Measurements from ENCODE around the gene EFCAB12.
"Not testable (repeated sequence)": the region's sequence is repeated elsewhere in the genome, so short reads cannot be mapped to it uniquely, and the experiment has no call there.

The EFCAB12 gene

GRCh38 chr3:129418041-129418973 is 10.1 kb downstream of the EFCAB12 start:
- H3K27me3 ChIP-seq (replicated peaks; ENCODE audit: control insufficient read depth, insufficient read depth, low read length) = no peaks in the 10 kb centered on the region
- no peaks in the 10 kb centered on the region for H3K36me3 ChIP-seq (ENCODE audit: control insufficient read depth, insufficient read depth, low read length, severe bottlenecking)
- no peaks in the 10 kb centered on the region for H3K9me3 ChIP-seq (ENCODE audit: control insufficient read depth, low read length)
- DNase-seq (ENCODE audit: low read depth) = no peak
- no peak overlapping the region for H3K9ac ChIP-seq (ENCODE audit: low read length)
- H3K4me3 ChIP-seq (ENCODE audit: low read length) = no peak overlapping the region
- H3K4me1 ChIP-seq (ENCODE audit: control insufficient read depth, insufficient read depth, low read length) = peaks cover 5% of the 10 kb centered on the region

- peak; percentile 43 for DNase-seq (ENCODE audit: low read depth)
- Histone ChIP-seq H3K36me3 (ENCODE audit: control insufficient read depth, insufficient read depth, low read length, severe bottlenecking) (no peaks in the 10 kb centered on the region), H3K9me3 (ENCODE audit: control insufficient read depth, low read length) (no peaks in the 10 kb centered on the region), H3K27me3 (replicated peaks; ENCODE audit: control insufficient read depth, insufficient read depth, low read length) (no peaks in the 10 kb centered on the region), H3K9ac (ENCODE audit: low read length) (no peak overlapping the region), H3K4me3 (ENCODE audit: low read length) (no peak overlapping the region), H3K4me1 (ENCODE audit: control insufficient read depth, insufficient read depth, low read length) (peaks cover 6% of the 10 kb centered on the region)
These were observed 11.1 kb downstream of the EFCAB12 start for GRCh38 chr3:129417326-129417725.

- Histone ChIP-seq H3K36me3 (ENCODE audit: control insufficient read depth, insufficient read depth, low read length, severe bottlenecking) (no peaks in the 10 kb centered on the region), H3K9me3 (ENCODE audit: control insufficient read depth, low read length) (no peaks in the 10 kb centered on the region), H3K9ac (ENCODE audit: low read length) (no peak overlapping the region), H3K27me3 (replicated peaks; ENCODE audit: control insufficient read depth, insufficient read depth, low read length) (no peaks in the 10 kb centered on the region), H3K4me3 (ENCODE audit: low read length) (no peak overlapping the region), H3K4me1 (ENCODE audit: control insufficient read depth, insufficient read depth, low read length) (peaks cover 6% of the 10 kb centered on the region)
- no peak for DNase-seq (ENCODE audit: low read depth)
These were observed 12.0 kb downstream of the EFCAB12 start for GRCh38 chr3:129416415-129416814.

GRCh38 chr3:129415830-129416229 is 12.6 kb downstream of the EFCAB12 start:
- Histone ChIP-seq H3K9ac (ENCODE audit: low read length) (no peak overlapping the region), H3K9me3 (ENCODE audit: control insufficient read depth, low read length) (no peaks in the 10 kb centered on the region), H3K4me3 (ENCODE audit: low read length) (no peak overlapping the region), H3K36me3 (ENCODE audit: control insufficient read depth, insufficient read depth, low read length, severe bottlenecking) (no peaks in the 10 kb centered on the region), H3K4me1 (ENCODE audit: control insufficient read depth, insufficient read depth, low read length) (peaks cover 6% of the 10 kb centered on the region), H3K27me3 (replicated peaks; ENCODE audit: control insufficient read depth, insufficient read depth, low read length) (no peaks in the 10 kb centered on the region)
- DNase-seq (ENCODE audit: low read depth) = no peak

GRCh38 chr3:129415378-129415777 is 13.1 kb downstream of the EFCAB12 start:
- no peaks in the 10 kb centered on the region for H3K36me3 ChIP-seq (ENCODE audit: control insufficient read depth, insufficient read depth, low read length, severe bottlenecking)
- H3K27me3 ChIP-seq (replicated peaks; ENCODE audit: control insufficient read depth, insufficient read depth, low read length) = no peaks in the 10 kb centered on the region
- no peaks in the 10 kb centered on the region for H3K9me3 ChIP-seq (ENCODE audit: control insufficient read depth, low read length)
- peaks cover 6% of the 10 kb centered on the region for H3K4me1 ChIP-seq (ENCODE audit: control insufficient read depth, insufficient read depth, low read length)
- H3K4me3 ChIP-seq (ENCODE audit: low read length) = no peak overlapping the region
- H3K9ac ChIP-seq (ENCODE audit: low read length) = no peak overlapping the region
- no peak for DNase-seq (ENCODE audit: low read depth)

GRCh38 chr3:129413687-129414506 is 14.5 kb downstream of the EFCAB12 start:
- no peaks in the 10 kb centered on the region for H3K27me3 ChIP-seq (replicated peaks; ENCODE audit: control insufficient read depth, insufficient read depth, low read length)
- peaks cover 6% of the 10 kb centered on the region for H3K4me1 ChIP-seq (ENCODE audit: control insufficient read depth, insufficient read depth, low read length)
- no peaks in the 10 kb centered on the region for H3K36me3 ChIP-seq (ENCODE audit: control insufficient read depth, insufficient read depth, low read length, severe bottlenecking)
- H3K9ac ChIP-seq (ENCODE audit: low read length) = no peak overlapping the region
- H3K9me3 ChIP-seq (ENCODE audit: control insufficient read depth, low read length) = no peaks in the 10 kb centered on the region
- peak; percentile 52 for DNase-seq (ENCODE audit: low read depth)
- H3K4me3 ChIP-seq (ENCODE audit: low read length) = no peak overlapping the region

GRCh38 chr3:129413238-129413637 is 15.2 kb downstream of the EFCAB12 start:
- not testable (repeated sequence) for H3K4me3 ChIP-seq (ENCODE audit: low read length); H3K36me3 ChIP-seq (ENCODE audit: control insufficient read depth, insufficient read depth, low read length, severe bottlenecking); H3K9ac ChIP-seq (ENCODE audit: low read length); H3K9me3 ChIP-seq (ENCODE audit: control insufficient read depth, low read length); H3K27me3 ChIP-seq (replicated peaks; ENCODE audit: control insufficient read depth, insufficient read depth, low read length); H3K4me1 ChIP-seq (ENCODE audit: control insufficient read depth, insufficient read depth, low read length); DNase-seq (ENCODE audit: low read depth)

GRCh38 chr3:129412542-129413198 is 15.8 kb downstream of the EFCAB12 start:
- no peak overlapping the region for H3K4me3 ChIP-seq (ENCODE audit: low read length)
- no peaks in the 10 kb centered on the region for H3K9me3 ChIP-seq (ENCODE audit: control insufficient read depth, low read length)
- no peaks in the 10 kb centered on the region for H3K27me3 ChIP-seq (replicated peaks; ENCODE audit: control insufficient read depth, insufficient read depth, low read length)
- peaks cover 6% of the 10 kb centered on the region for H3K4me1 ChIP-seq (ENCODE audit: control insufficient read depth, insufficient read depth, low read length)
- H3K36me3 ChIP-seq (ENCODE audit: control insufficient read depth, insufficient read depth, low read length, severe bottlenecking) = no peaks in the 10 kb centered on the region
- H3K9ac ChIP-seq (ENCODE audit: low read length) = no peak overlapping the region
- DNase-seq (ENCODE audit: low read depth) = no peak

GRCh38 chr3:129410971-129411370 is 17.5 kb downstream of the EFCAB12 start:
- no peaks in the 10 kb centered on the region for H3K9me3 ChIP-seq (ENCODE audit: control insufficient read depth, low read length)
- H3K9ac ChIP-seq (ENCODE audit: low read length) = no peak overlapping the region
- H3K4me3 ChIP-seq (ENCODE audit: low read length) = no peak overlapping the region
- DNase-seq (ENCODE audit: low read depth) = no peak
- H3K36me3 ChIP-seq (ENCODE audit: control insufficient read depth, insufficient read depth, low read length, severe bottlenecking) = no peaks in the 10 kb centered on the region
- peaks cover 6% of the 10 kb centered on the region for H3K4me1 ChIP-seq (ENCODE audit: control insufficient read depth, insufficient read depth, low read length)
- H3K27me3 ChIP-seq (replicated peaks; ENCODE audit: control insufficient read depth, insufficient read depth, low read length) = no peaks in the 10 kb centered on the region

GRCh38 chr3:129409541-129409940 is 18.9 kb downstream of the EFCAB12 start:
- DNase-seq (ENCODE audit: low read depth) = peak; percentile 54
- no peaks in the 10 kb centered on the region for H3K9me3 ChIP-seq (ENCODE audit: control insufficient read depth, low read length)
- H3K4me3 ChIP-seq (ENCODE audit: low read length) = no peak overlapping the region

GRCh38 chr3:129404610-129405009 is 23.8 kb downstream of the EFCAB12 start:
- H3K9ac ChIP-seq (ENCODE audit: low read length) = no peak overlapping the region
- DNase-seq (ENCODE audit: low read depth) = no peak
- no peaks in the 10 kb centered on the region for H3K9me3 ChIP-seq (ENCODE audit: control insufficient read depth, low read length)
- H3K27me3 ChIP-seq (replicated peaks; ENCODE audit: control insufficient read depth, insufficient read depth, low read length) = no peaks in the 10 kb centered on the region
- H3K36me3 ChIP-seq (ENCODE audit: control insufficient read depth, insufficient read depth, low read length, severe bottlenecking) = no peaks in the 10 kb centered on the region
- H3K4me1 ChIP-seq (ENCODE audit: control insufficient read depth, insufficient read depth, low read length) = no peaks in the 10 kb centered on the region
- no peak overlapping the region for H3K4me3 ChIP-seq (ENCODE audit: low read length)

More at GRCh38 chr3:129409541-129409940, 18.9 kb downstream of the EFCAB12 start:
- Histone ChIP-seq H3K27me3 (replicated peaks; ENCODE audit: control insufficient read depth, insufficient read depth, low read length) (no peaks in the 10 kb centered on the region), H3K4me1 (ENCODE audit: control insufficient read depth, insufficient read depth, low read length) (peaks cover 6% of the 10 kb centered on the region), H3K9ac (ENCODE audit: low read length) (no peak overlapping the region), H3K36me3 (ENCODE audit: control insufficient read depth, insufficient read depth, low read length, severe bottlenecking) (no peaks in the 10 kb centered on the region)
